Measurements from ENCODE around the gene ACAD9.

The ACAD9 gene

GRCh38 chr3:128942161-128942952 lies 62.9 kb downstream of the ACAD9 start:
- DNase-seq = no peak

DNA sequence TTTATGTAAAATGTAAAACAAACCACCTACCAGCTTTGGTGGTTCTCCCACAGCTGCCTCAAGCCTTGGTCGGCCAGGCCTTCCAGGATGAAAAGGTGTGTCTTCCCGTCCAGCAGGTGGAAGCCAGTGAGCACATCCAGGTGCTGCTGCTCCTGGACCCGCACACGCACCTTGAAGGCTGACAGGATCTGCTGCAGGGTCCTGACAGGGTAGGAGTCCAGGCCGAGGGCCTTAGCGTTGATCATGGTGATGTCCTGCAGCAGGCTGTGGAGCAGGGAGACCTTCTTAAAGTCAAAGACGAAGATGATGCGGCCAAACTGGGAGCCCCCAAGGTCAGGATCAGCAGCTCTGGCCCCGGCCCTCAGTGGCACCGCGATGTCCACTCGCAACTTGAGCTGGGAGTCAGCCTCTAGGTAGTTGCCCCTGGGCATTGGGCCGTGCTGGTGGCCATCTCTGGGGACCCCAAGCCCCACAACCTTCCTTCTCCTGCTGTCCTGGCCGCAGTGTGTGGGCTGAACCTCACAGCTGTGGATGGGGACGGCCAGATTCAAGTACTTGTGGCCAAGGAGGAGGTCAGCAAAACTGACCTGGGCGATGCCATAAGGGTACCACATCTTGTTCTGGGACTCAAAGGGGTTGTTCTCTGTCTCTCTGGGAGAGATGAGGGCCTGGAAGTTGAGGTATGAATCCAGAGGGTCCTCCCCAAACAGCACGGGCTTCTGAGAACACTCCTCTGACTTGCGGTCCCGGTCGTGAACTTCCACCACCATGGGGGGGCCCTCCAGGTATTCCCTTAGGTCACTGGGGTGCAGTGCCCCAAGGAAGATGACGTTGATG lies 65.8 kb downstream of the ACAD9 start:
- DNase-seq = no peak

DNA sequence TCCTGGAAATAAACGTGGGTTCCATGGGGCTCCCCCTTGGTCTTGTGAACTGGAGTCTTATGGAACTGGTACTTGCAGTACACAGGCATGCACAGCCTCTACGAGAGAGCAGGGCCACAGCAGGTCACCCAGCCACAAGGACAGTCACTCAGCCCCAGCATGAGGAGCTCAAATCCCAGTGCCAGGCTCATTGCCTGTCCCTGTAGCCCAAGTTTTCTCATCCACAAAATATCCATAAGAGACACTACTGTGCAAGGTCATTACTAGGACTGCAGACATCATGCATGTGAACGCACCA lies 66.4 kb downstream of the ACAD9 start:
- no peak for DNase-seq

- DNase-seq = no peak
These were observed 67.0 kb downstream of the ACAD9 start for GRCh38 chr3:128946411-128946810.

DNA sequence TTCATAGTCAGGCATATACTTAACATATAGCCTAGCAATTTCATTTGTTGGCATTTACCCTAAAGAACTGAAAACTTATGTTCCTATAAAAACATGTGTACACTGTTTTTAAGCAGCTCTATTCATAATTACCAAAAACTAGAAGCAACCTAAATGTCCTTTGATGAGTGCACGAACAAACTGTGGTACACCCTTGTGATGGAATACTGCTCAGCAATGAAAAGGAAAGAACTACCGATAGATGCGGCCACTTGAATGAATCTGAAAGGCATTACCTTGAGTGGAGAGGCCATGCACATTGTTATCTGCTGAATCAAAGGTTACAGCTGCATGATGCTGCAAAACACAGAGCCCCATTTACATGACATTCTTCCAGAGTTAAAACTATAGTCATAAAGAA lies 69.7 kb downstream of the ACAD9 start:
- DNase-seq = no peak

DNA sequence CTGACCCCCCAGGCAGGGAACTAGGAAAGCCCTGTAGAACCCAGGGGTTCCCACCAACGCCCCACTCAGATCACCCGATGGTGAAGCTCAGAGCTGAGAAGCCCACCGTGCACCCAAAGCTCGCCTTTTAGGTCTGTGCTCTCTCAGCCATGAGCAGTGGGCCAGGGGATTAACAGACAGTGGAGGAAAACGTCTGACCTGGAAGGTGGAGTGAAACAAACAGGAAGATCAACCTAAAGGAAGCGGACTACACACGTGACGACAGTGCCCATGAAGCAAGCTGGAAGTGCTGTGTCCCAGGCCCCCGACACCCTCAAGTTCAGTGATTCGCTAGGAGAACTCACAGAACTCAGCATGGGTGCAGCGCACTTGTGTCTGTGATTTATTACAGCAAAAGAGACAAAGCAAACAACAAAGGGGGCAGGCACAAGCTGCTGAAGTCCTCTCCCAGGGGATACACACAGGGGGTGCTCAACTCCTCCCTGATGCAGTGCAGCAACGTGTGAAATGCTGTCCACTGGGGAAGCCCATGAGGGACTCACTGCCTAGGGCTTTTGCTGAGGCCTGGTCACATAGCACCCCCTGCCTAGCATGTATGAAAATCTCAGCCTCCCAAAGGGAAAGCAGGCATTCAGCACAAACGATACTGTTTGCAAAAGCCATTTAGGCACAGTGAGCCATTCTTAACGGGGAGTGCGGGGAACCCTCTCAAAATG lies 71.0 kb downstream of the ACAD9 start:
- DNase-seq = no peak

DNA sequence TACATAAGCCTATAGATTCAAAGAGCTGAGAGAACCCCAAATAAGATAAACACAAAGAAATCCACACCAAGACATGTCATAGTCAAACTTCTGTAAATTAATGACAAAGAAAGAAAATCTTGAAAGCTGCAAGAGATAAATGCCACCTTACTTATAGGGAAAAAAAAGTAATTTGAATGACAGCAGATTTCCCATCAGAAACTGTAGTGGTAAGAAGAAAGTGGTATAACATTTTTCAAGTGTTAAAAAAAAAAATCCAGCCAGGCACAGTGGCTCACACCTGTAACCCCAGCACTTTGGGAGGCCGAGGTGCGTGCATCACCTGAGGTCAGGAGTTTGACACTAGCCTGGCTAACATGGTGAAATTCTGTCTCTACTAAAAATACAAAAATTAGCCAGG lies 77.0 kb downstream of the ACAD9 start:
- DNase-seq = no peak

All from stimulated activated CD4-positive, alpha-beta T cell treated with anti-CD3 and anti-CD28 coated beads, Interleukin-12 subunit alpha, Interleukin-12 subunit beta, amount 100 ng/mL, for 4 hours (primary cell).